GM19043 (cell line): Measurements from ENCODE around the gene NFATC4.

Experiments used
- ATAC-seq: cut with Tn5 transposase; IDR thresholded peaks from one replicate; pipeline ENCODE4 v1.9.1; 2021; ENCODE audit warnings: low read depth; ENCODE audit not compliant: unreplicated experiment

NFATC4 gene

GRCh38 chr14:24404814-24405213, 36.8 kb downstream of the NFATC4 start:
- no peak for ATAC-seq

GRCh38 chr14:24406416-24406815, 38.4 kb downstream of the NFATC4 start:
- ATAC-seq: no peak

GRCh38 chr14:24407608-24408325, 39.8 kb downstream of the NFATC4 start:
- ATAC-seq: no peak

- no peak for ATAC-seq
Measured at GRCh38 chr14:24408764-24409163, 40.8 kb downstream of the NFATC4 start.

- ATAC-seq: no peak
Measured at GRCh38 chr14:24409192-24409591, 41.2 kb downstream of the NFATC4 start.

GRCh38 chr14:24409956-24410355, 42.0 kb downstream of the NFATC4 start:
- ATAC-seq: no peak

GRCh38 chr14:24411443-24412389, 43.7 kb downstream of the NFATC4 start:
- ATAC-seq: no peak

- ATAC-seq: no peak
Measured at GRCh38 chr14:24414077-24414476, 46.1 kb downstream of the NFATC4 start.

- no peak for ATAC-seq
Measured at GRCh38 chr14:24414732-24415420, 46.9 kb downstream of the NFATC4 start.

- no peak for ATAC-seq
Measured at GRCh38 chr14:24415421-24416253, 47.7 kb downstream of the NFATC4 start.

GRCh38 chr14:24416254-24416931, 48.4 kb downstream of the NFATC4 start:
- ATAC-seq: no peak

- ATAC-seq: no peak
Measured at GRCh38 chr14:24416932-24417619, 49.1 kb downstream of the NFATC4 start.

- ATAC-seq: no peak
Measured at GRCh38 chr14:24417832-24418491, 50.0 kb downstream of the NFATC4 start.

- no peak for ATAC-seq
Measured at GRCh38 chr14:24418492-24418873, 50.5 kb downstream of the NFATC4 start.

- no peak for ATAC-seq
Measured at GRCh38 chr14:24422261-24422660, 54.3 kb downstream of the NFATC4 start.

- no peak for ATAC-seq
Measured at GRCh38 chr14:24422694-24423601, 55.0 kb downstream of the NFATC4 start.

GRCh38 chr14:24425704-24426103, 57.7 kb downstream of the NFATC4 start:
- ATAC-seq: no peak
